Measurements from ENCODE around the gene DOCK2. TPM values are rescaled to one million over a fixed set of nuclear protein-coding genes. Genes with fewer than 3 reads are reported as not detected.

Gene DOCK2
- total and polyA plus RNA-seq, 2 of the 8 experiments (the other 6 are each of a cell fraction or from before 2014, with no cell fraction given): 3.9 to 5.7 TPM

DNA sequence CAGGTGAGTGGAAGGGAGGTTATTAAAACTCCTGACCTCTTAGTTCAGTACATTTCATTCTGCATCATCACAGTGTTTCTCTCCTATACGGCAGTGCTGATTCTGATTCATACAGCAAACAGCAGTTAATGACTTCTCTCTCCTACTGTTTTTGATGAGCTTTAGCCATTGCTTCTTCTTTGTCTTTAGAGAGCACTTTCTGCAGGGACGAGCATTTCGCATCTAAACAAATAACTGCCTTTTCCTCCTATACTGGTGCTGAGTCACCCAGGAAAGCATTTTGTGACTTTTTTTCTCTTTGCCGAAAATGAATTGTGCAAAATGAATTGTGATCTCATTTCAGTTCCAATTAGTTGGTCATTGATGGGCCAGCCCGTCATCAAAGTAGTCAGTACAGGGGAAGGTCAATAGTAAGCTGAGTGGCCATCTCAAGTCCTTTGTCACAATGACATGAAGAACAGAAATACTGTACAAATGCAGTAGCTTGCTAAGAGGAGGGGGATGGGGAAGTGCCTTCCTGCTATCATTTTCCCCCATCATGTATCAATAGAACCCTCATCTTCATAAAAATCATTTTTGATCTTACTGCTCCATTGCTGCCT is 244.7 kb downstream of the DOCK2 start (continued):
- no peak for TF ChIP-seq MAFK (IDR thresholded peaks at IDR 0.05; ENCODE audit: low read depth, low read length)
